Karpas-422 (cell line): ENCODE measurements around the gene KIF7. TPM values are rescaled to one million over a fixed set of nuclear protein-coding genes. Genes with fewer than 3 reads are reported as not detected.
A peak's percentile ranks its signal among the peaks of the same experiment; 100 is the strongest.

ENCODE experiments used
- DNase-seq: peaks from one replicate; pipeline ENCODE4 v3.0.0-alpha.2; 2015
- H2AFZ ChIP-seq: fragments of 200-600 bp; sonication (generic); 2 replicates; pipeline ENCODE4 v1.6.1; 2014; ENCODE audit warnings: antibody characterized with exemption, low read length, mixed read lengths
- H3K27ac ChIP-seq: fragments of 200-600 bp; sonication (generic); 2 replicates; pipeline ENCODE4 v1.5.1; 2014; ENCODE audit warnings: mild to moderate bottlenecking, low read length, moderate library complexity
- H3K27me3 ChIP-seq: fragments of 200-600 bp; sonication (generic); 2 replicates; pipeline ENCODE4 v1.6.1; 2014; ENCODE audit warnings: low read length, mixed read lengths
- H3K36me3 ChIP-seq: fragments of 200-600 bp; sonication (generic); 2 replicates; pipeline ENCODE4 v1.6.1; 2014; ENCODE audit warnings: low read length, mixed read lengths; ENCODE audit not compliant: insufficient read depth
- H3K4me1 ChIP-seq: fragments of 200-600 bp; sonication (generic); 2 replicates; pipeline ENCODE4 v1.6.1; 2014; ENCODE audit warnings: mild to moderate bottlenecking, low read length, mixed read lengths
- H3K4me2 ChIP-seq: fragments of 200-600 bp; sonication (generic); 2 replicates; pipeline ENCODE4 v1.6.1; 2014; ENCODE audit warnings: low read length, low read depth, mild to moderate bottlenecking; ENCODE audit not compliant: poor library complexity, severe bottlenecking
- H3K4me3 ChIP-seq: fragments of 200-600 bp; sonication (generic); 2 replicates; pipeline ENCODE4 v1.5.1; 2014; ENCODE audit warnings: mild to moderate bottlenecking, antibody characterized with exemption, low read length, mixed read lengths
- H3K79me2 ChIP-seq: fragments of 200-600 bp; sonication (generic); 2 replicates; pipeline ENCODE4 v1.6.1; 2014; ENCODE audit warnings: mild to moderate bottlenecking, low read length, mixed read lengths
- H3K9ac ChIP-seq: fragments of 200-600 bp; sonication (generic); 2 replicates; pipeline ENCODE4 v1.6.0; 2014; ENCODE audit warnings: low read length
- H3K9me2 ChIP-seq: fragments of 200-600 bp; sonication (generic), shearing (Covaris generic); replicated peaks from 2 replicates; pipeline ENCODE4 v1.6.0; 2014; ENCODE audit warnings: mild to moderate bottlenecking, low read length, moderate library complexity; ENCODE audit not compliant: insufficient read depth
- H3K9me3 ChIP-seq: fragments of 300-700, 200-600 bp; sonication (generic); 2 replicates; pipeline ENCODE4 v1.6.1; 2014; ENCODE audit warnings: low read length, mixed read lengths
- H4K20me1 ChIP-seq: fragments of 200-600 bp; sonication (generic); 2 replicates; pipeline ENCODE4 v1.6.1; 2014; ENCODE audit warnings: mild to moderate bottlenecking, antibody characterized with exemption, low read length, low read depth; ENCODE audit not compliant: insufficient read depth
- total RNA-seq: library from RNA; depleted of rRNA; stranded (reverse); fragments of >200 nt; shearing (Covaris generic); gene quantifications from 2 replicates; pipeline ENCODE4 v1.2.3, GENCODE V29; 2014; ENCODE audit warnings: low replicate concordance

The KIF7 gene
- total RNA-seq, 1 experiment from 2014 or later, result not detected

GRCh38 chr15:89666184-89666857, 11.1 kb upstream of the KIF7 start:
- no peak for DNase-seq
- H3K9me2 ChIP-seq, result no peaks in the 10 kb centered on the region
- H3K9ac ChIP-seq, result no peak overlapping the region
- no peaks in the 10 kb centered on the region for H3K36me3 ChIP-seq
- H2AFZ ChIP-seq, result no peak overlapping the region
- H3K27me3 ChIP-seq, result no peaks in the 10 kb centered on the region
- no peaks in the 10 kb centered on the region for H3K4me1 ChIP-seq
- 0 out of 2 replicates have a peak overlapping the region, but pooled peaks have one; percentile 36 for H3K4me3 ChIP-seq
- no peak overlapping the region for H3K27ac ChIP-seq
- H3K4me2 ChIP-seq, result no peak overlapping the region
- H3K9me3 ChIP-seq, result no peaks in the 10 kb centered on the region
- no peaks in the 10 kb centered on the region for H4K20me1 ChIP-seq
- H3K79me2 ChIP-seq, result no peaks in the 10 kb centered on the region

GRCh38 chr15:89665449-89666181, 10.3 kb upstream of the KIF7 start:
- no peaks in the 10 kb centered on the region for H3K27me3 ChIP-seq
- no peaks in the 10 kb centered on the region for H3K79me2 ChIP-seq
- H2AFZ ChIP-seq, result no peak overlapping the region
- H3K4me2 ChIP-seq, result peak overlapping the region; percentile 32
- no peaks in the 10 kb centered on the region for H4K20me1 ChIP-seq
- DNase-seq, result no peak
- H3K9ac ChIP-seq, result no peak overlapping the region
- no peak overlapping the region for H3K27ac ChIP-seq
- H3K4me1 ChIP-seq, result no peaks in the 10 kb centered on the region
- H3K9me3 ChIP-seq, result no peaks in the 10 kb centered on the region
- no peaks in the 10 kb centered on the region for H3K9me2 ChIP-seq
- H3K4me3 ChIP-seq, result 0 out of 2 replicates have a peak overlapping the region, but pooled peaks have one; percentile 36
- no peaks in the 10 kb centered on the region for H3K36me3 ChIP-seq

GRCh38 chr15:89664441-89665350, 9.4 kb upstream of the KIF7 start:
- no peak overlapping the region for H2AFZ ChIP-seq
- H3K4me3 ChIP-seq, result no peak overlapping the region
- no peaks in the 10 kb centered on the region for H3K36me3 ChIP-seq
- no peak overlapping the region for H3K27ac ChIP-seq
- DNase-seq, result no peak
- H3K79me2 ChIP-seq, result no peaks in the 10 kb centered on the region
- H3K4me2 ChIP-seq, result no peak overlapping the region
- no peaks in the 10 kb centered on the region for H3K4me1 ChIP-seq
- no peaks in the 10 kb centered on the region for H3K9me2 ChIP-seq
- H3K9ac ChIP-seq, result no peak overlapping the region
- no peaks in the 10 kb centered on the region for H3K9me3 ChIP-seq
- H3K27me3 ChIP-seq, result no peaks in the 10 kb centered on the region
- H4K20me1 ChIP-seq, result no peaks in the 10 kb centered on the region

- H2AFZ ChIP-seq, result no peak overlapping the region
- H3K27me3 ChIP-seq, result no peaks in the 10 kb centered on the region
- H3K4me2 ChIP-seq, result no peak overlapping the region
- no peaks in the 10 kb centered on the region for H3K9me2 ChIP-seq
- no peak overlapping the region for H3K27ac ChIP-seq
- no peak overlapping the region for H3K4me3 ChIP-seq
- H3K4me1 ChIP-seq, result no peaks in the 10 kb centered on the region
- H3K79me2 ChIP-seq, result no peaks in the 10 kb centered on the region
- H4K20me1 ChIP-seq, result no peaks in the 10 kb centered on the region
- H3K9ac ChIP-seq, result no peak overlapping the region
- no peaks in the 10 kb centered on the region for H3K9me3 ChIP-seq
- DNase-seq, result no peak
- H3K36me3 ChIP-seq, result no peaks in the 10 kb centered on the region
These were observed 7.8 kb upstream of the KIF7 start for GRCh38 chr15:89662893-89663626.

- Histone ChIP-seq H3K4me3 (no peak overlapping the region), H3K9ac (no peak overlapping the region), H3K4me1 (no peaks in the 10 kb centered on the region), H3K79me2 (no peaks in the 10 kb centered on the region), H3K9me3 (no peaks in the 10 kb centered on the region), H3K36me3 (no peaks in the 10 kb centered on the region), H3K27ac (no peak overlapping the region), H4K20me1 (0 out of 2 replicates have a peak, but pooled peaks cover 3% of the 10 kb centered on the region), H3K4me2 (no peak overlapping the region), H3K9me2 (no peaks in the 10 kb centered on the region), H2AFZ (no peak overlapping the region), H3K27me3 (no peaks in the 10 kb centered on the region)
- DNase-seq, result no peak
These were observed 5.3 kb upstream of the KIF7 start for GRCh38 chr15:89660556-89660955.

GRCh38 chr15:89659295-89659694, 4.0 kb upstream of the KIF7 start:
- DNase-seq, result no peak

GRCh38 chr15:89657686-89658200, 2.5 kb upstream of the KIF7 start:
- Histone ChIP-seq H4K20me1 (0 out of 2 replicates have a peak, but pooled peaks cover 3% of the 10 kb centered on the region), H3K9ac (no peak overlapping the region), H3K27ac (no peak overlapping the region), H2AFZ (no peak overlapping the region), H3K4me1 (no peaks in the 10 kb centered on the region), H3K36me3 (no peaks in the 10 kb centered on the region), H3K9me2 (no peaks in the 10 kb centered on the region), H3K9me3 (no peaks in the 10 kb centered on the region), H3K4me3 (no peak overlapping the region), H3K4me2 (no peak overlapping the region), H3K27me3 (no peaks in the 10 kb centered on the region), H3K79me2 (no peaks in the 10 kb centered on the region)
- DNase-seq, result no peak

More at GRCh38 chr15:89659295-89659694, 4.0 kb upstream of the KIF7 start:
- Histone ChIP-seq H3K9me3 (no peaks in the 10 kb centered on the region), H4K20me1 (0 out of 2 replicates have a peak, but pooled peaks cover 3% of the 10 kb centered on the region), H3K79me2 (no peaks in the 10 kb centered on the region), H3K27me3 (no peaks in the 10 kb centered on the region), H2AFZ (no peak overlapping the region), H3K36me3 (no peaks in the 10 kb centered on the region), H3K27ac (no peak overlapping the region), H3K4me3 (no peak overlapping the region), H3K9me2 (no peaks in the 10 kb centered on the region), H3K4me1 (no peaks in the 10 kb centered on the region), H3K9ac (no peak overlapping the region), H3K4me2 (no peak overlapping the region)
